ENCODE data around the gene SLC6A2. TPM values are rescaled to one million over a fixed set of nuclear protein-coding genes. Genes with fewer than 3 reads are reported as not detected.
A peak's percentile ranks its signal among the peaks of the same experiment; 100 is the strongest.

SLC6A2 gene
- total RNA-seq, 1 donor from 2014 or later: not detected

DNA sequence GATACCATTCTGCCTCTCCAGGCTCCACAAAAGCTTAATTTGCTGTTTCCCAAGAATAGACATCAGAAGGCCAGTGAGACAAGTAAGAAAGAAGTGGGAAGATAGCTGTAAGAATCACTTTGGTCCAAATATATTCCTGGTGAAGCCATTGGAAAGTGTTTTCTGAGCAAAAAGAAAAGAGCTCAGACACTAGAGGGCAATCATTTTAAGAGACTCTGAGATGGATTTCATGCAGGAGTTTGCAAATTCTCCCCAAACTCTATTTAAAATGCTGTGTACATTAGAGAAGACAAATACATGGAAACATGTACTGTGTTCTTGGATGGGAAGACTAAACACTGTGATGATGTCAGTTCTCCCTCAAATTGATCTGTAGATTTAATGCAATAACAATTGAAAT lies 8.0 kb upstream of the SLC6A2 start:
- no peaks in the 10 kb centered on the region for H3K9me3 ChIP-seq
- no peaks in the 10 kb centered on the region for H3K4me1 ChIP-seq
- TF ChIP-seq, protein P1, sequence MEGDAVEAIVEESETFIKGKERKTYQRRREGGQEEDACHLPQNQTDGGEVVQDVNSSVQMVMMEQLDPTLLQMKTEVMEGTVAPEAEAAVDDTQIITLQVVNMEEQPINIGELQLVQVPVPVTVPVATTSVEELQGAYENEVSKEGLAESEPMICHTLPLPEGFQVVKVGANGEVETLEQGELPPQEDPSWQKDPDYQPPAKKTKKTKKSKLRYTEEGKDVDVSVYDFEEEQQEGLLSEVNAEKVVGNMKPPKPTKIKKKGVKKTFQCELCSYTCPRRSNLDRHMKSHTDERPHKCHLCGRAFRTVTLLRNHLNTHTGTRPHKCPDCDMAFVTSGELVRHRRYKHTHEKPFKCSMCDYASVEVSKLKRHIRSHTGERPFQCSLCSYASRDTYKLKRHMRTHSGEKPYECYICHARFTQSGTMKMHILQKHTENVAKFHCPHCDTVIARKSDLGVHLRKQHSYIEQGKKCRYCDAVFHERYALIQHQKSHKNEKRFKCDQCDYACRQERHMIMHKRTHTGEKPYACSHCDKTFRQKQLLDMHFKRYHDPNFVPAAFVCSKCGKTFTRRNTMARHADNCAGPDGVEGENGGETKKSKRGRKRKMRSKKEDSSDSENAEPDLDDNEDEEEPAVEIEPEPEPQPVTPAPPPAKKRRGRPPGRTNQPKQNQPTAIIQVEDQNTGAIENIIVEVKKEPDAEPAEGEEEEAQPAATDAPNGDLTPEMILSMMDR (IDR thresholded peaks at IDR 0.05): no peak
- no peak overlapping the region for H3K27ac ChIP-seq
- intact Hi-C loops (cut with DNase I): no loop called here
- H3K36me3 ChIP-seq: no peaks in the 10 kb centered on the region
- H3K4me3 ChIP-seq: no peak overlapping the region
- no peaks in the 10 kb centered on the region for H3K27me3 ChIP-seq
- no peak for DNase-seq (ENCODE audit: low spot score in 2 of 2)

DNA sequence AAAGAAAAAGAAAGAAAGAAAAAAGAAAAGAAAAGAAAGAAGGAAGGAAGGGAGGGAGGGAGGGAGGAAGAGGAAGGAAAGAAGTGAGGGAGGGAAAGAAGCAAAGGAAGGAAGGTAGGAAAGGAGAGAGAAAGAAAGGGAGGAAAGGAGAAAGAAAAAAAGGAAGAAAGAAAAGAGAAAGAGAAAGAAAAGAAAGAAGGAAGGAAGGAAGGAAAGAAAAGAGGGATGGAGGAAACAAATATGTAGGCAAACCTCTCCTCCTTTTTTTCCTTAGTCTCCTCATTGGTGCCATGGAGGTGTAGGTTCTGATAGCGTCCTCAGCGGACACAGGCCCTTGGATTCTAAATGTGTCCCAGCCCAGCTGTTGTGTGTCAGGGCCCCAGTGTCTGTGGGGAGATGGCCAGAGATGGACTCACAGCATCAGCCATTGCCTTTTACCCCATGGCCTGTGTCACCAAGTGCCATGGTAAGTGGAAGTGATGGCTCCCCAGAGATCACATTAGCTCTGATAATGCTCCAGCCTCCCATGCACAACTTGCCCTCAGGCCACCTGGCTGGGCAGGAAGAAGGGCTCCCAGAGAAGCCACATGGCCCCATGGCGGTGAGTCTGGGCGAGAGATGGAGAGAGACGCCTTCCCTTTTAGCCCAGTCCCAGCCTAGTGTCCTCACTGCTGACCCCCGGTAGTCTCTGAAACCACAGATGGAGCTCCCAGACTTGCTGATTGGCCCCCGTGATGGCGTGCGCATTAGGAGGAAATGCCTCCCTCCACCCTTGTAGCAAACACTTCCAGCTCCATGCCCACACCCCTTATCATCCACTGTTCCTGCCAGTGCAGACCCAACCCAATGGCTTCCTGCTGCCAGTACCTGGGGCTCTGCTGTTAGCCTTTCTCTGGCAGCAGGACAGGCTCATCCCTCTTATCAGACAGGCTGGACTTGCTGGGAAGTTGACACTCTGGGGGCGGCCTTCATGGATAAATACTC lies 3.7 kb upstream of the SLC6A2 start:
- no peaks in the 10 kb centered on the region for H3K27me3 ChIP-seq
- no peak overlapping the region for H3K4me3 ChIP-seq
- no peaks in the 10 kb centered on the region for H3K4me1 ChIP-seq
- H3K27ac ChIP-seq: no peak overlapping the region
- H3K9me3 ChIP-seq: no peaks in the 10 kb centered on the region
- TF ChIP-seq, protein P1 (IDR thresholded peaks at IDR 0.05): no peak
- intact Hi-C loops (cut with DNase I): no loop called here
- DNase-seq (ENCODE audit: low spot score in 2 of 2): no peak
- H3K36me3 ChIP-seq: no peaks in the 10 kb centered on the region

DNA sequence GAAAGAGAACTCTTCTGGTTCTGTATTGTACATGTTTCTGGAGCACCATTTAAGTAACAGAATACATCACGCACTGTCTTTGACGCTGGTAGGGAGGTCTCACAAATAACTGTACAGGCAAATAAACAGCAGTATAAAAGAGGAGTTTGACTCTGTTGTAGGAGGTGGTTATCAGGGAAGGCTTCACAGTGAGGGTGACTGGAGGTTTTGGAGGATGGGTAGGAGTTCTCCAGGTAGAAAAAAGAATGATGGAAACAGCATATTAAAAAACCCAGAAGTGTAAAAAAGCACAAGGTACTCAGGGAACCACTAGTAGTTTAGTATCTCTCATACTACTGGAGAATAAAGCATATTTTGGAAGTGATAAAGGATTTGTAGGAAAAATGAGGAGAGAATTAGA lies 2.7 kb upstream of the SLC6A2 start:
- Histone ChIP-seq H3K4me1 (no peaks in the 10 kb centered on the region), H3K9me3 (no peaks in the 10 kb centered on the region), H3K27me3 (no peaks in the 10 kb centered on the region), H3K36me3 (no peaks in the 10 kb centered on the region), H3K27ac (no peak overlapping the region), H3K4me3 (no peak overlapping the region)
- DNase-seq (ENCODE audit: low spot score in 2 of 2): no peak
- intact Hi-C loops (cut with DNase I): no loop called here
- TF ChIP-seq, protein P1 (IDR thresholded peaks at IDR 0.05): no peak

DNA sequence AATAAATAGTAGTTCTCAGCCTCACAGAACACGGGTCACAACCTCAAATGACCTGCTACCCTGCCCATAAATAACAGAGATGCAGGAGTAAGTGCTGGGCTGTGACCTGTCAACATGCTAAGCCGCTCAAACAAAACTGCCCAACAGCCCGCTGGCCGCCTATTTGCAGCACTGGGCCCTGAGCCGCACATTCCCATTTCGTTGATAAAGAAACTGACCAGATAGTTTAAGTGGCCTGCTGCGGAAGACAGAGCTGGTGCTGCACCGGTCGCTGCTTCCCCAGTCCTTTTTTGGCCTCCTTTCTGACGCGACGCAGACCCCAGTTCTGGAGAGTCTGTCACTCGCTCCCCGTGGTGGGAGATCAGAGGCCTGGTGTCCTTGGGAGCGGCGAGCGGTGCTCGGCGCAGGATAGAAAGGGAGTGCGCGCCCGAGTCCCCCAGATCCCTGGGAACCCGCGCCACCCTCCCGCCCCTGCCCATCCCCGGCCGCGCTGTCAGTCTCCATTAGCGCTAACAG lies 349 bp upstream of the SLC6A2 start:
- no peak overlapping the region for H3K27ac ChIP-seq
- H3K9me3 ChIP-seq: no peaks in the 10 kb centered on the region
- peak overlapping the region in 1 of 2 donors; percentile 39 for H3K4me3 ChIP-seq
- intact Hi-C loops (cut with DNase I): no loop called here
- TF ChIP-seq, protein P1 (IDR thresholded peaks at IDR 0.05): no peak
- no peaks in the 10 kb centered on the region for H3K4me1 ChIP-seq
- H3K36me3 ChIP-seq: no peaks in the 10 kb centered on the region
- no peaks in the 10 kb centered on the region for H3K27me3 ChIP-seq
- DNase-seq (ENCODE audit: low spot score in 2 of 2): peak in 1 of 2 donors; percentile 5

DNA sequence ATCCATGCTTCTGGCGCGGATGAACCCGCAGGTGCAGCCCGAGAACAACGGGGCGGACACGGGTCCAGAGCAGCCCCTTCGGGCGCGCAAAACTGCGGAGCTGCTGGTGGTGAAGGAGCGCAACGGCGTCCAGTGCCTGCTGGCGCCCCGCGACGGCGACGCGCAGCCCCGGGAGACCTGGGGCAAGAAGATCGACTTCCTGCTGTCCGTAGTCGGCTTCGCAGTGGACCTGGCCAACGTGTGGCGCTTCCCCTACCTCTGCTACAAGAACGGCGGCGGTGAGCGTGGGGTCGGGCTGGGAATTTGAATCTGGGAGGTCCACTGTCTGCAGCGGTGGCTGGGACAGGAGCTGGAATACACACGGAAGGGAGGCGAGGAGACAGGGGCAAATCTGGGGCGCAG lies 904 bp downstream of the SLC6A2 start:
- H3K36me3 ChIP-seq: no peaks in the 10 kb centered on the region
- TF ChIP-seq, protein P1 (IDR thresholded peaks at IDR 0.05): no peak
- H3K4me3 ChIP-seq: no peak overlapping the region
- peak in 1 of 2 donors; percentile 57 for DNase-seq (ENCODE audit: low spot score in 2 of 2)
- intact Hi-C loops (cut with DNase I): no loop called here
- no peaks in the 10 kb centered on the region for H3K27me3 ChIP-seq
- no peaks in the 10 kb centered on the region for H3K9me3 ChIP-seq
- H3K4me1 ChIP-seq: no peaks in the 10 kb centered on the region
- no peak overlapping the region for H3K27ac ChIP-seq

Data from ascending aorta (tissue), 2 donors.